ENCODE results near the gene ZNF407. TPM values are rescaled to one million over a fixed set of nuclear protein-coding genes. Genes with fewer than 3 reads are reported as not detected.

Gene ZNF407
- total RNA-seq, 1 donor from 2014 or later, result 20.1 TPM

- intact Hi-C loops (cut with micrococcal nuclease), result no loop called here
These were observed 10.2 kb upstream of the ZNF407 start for GRCh38 chr18:74587441-74587840.

GRCh38 chr18:74589021-74589420 lies 8.6 kb upstream of the ZNF407 start:
- intact Hi-C loops (cut with micrococcal nuclease), result no loop called here

GRCh38 chr18:74589811-74590210 lies 7.9 kb upstream of the ZNF407 start:
- intact Hi-C loops (cut with micrococcal nuclease), result no loop called here

- intact Hi-C loops (cut with micrococcal nuclease), result no loop called here
These were observed 7.0 kb upstream of the ZNF407 start for GRCh38 chr18:74590671-74591070.

GRCh38 chr18:74595431-74595830 lies 2.2 kb upstream of the ZNF407 start:
- intact Hi-C loops (cut with micrococcal nuclease), result loop anchor here (5.0 kb wide), 2 partner anchors 223 to 533 kb away; no protein-coding TSS in a partner anchor

- intact Hi-C loops (cut with micrococcal nuclease), result loop anchor here (1.0 to 5.0 kb wide), 6 partner anchors 101 to 535 kb away; partner anchors contain the start of genes CNDP2 and TIMM21
These were observed 522 bp upstream of the ZNF407 start for GRCh38 chr18:74597034-74597661.

GRCh38 chr18:74598350-74599001 lies 806 bp downstream of the ZNF407 start:
- intact Hi-C loops (cut with micrococcal nuclease), result loop anchor here (1.0 to 5.0 kb wide), 3 partner anchors 226 to 611 kb away; partner anchors contain the start of gene PTGR3

GRCh38 chr18:74604361-74604760 lies 6.7 kb downstream of the ZNF407 start:
- intact Hi-C loops (cut with micrococcal nuclease), result no loop called here

- intact Hi-C loops (cut with micrococcal nuclease), result no loop called here
These were observed 7.1 kb downstream of the ZNF407 start for GRCh38 chr18:74604774-74605173.

GRCh38 chr18:74608681-74609080 lies 11.0 kb downstream of the ZNF407 start:
- intact Hi-C loops (cut with micrococcal nuclease), result no loop called here

GRCh38 chr18:74609535-74609934 lies 11.9 kb downstream of the ZNF407 start:
- intact Hi-C loops (cut with micrococcal nuclease), result no loop called here

GRCh38 chr18:74610051-74610615 lies 12.5 kb downstream of the ZNF407 start:
- intact Hi-C loops (cut with micrococcal nuclease), result no loop called here

- intact Hi-C loops (cut with micrococcal nuclease), result no loop called here
These were observed 13.2 kb downstream of the ZNF407 start for GRCh38 chr18:74610860-74611259.

- intact Hi-C loops (cut with micrococcal nuclease), result no loop called here
These were observed 14.1 kb downstream of the ZNF407 start for GRCh38 chr18:74611765-74612164.

- intact Hi-C loops (cut with micrococcal nuclease), result no loop called here
These were observed 15.7 kb downstream of the ZNF407 start for GRCh38 chr18:74613381-74613780.

- intact Hi-C loops (cut with micrococcal nuclease), result no loop called here
These were observed 18.8 kb downstream of the ZNF407 start for GRCh38 chr18:74616494-74616893.

- intact Hi-C loops (cut with micrococcal nuclease), result no loop called here
These were observed 19.8 kb downstream of the ZNF407 start for GRCh38 chr18:74617486-74617885.

- intact Hi-C loops (cut with micrococcal nuclease), result loop anchor here (10.0 kb wide), 2 partner anchors 1103 to 1723 kb away; no protein-coding TSS in a partner anchor
These were observed 24.4 kb downstream of the ZNF407 start for GRCh38 chr18:74622072-74622471.

GRCh38 chr18:74623047-74623816 lies 25.6 kb downstream of the ZNF407 start:
- intact Hi-C loops (cut with micrococcal nuclease), result loop anchor here (10.0 kb wide), 2 partner anchors 1102 to 1722 kb away; no protein-coding TSS in a partner anchor

- intact Hi-C loops (cut with micrococcal nuclease), result loop anchor here (10.0 kb wide), 2 partner anchors 1100 to 1720 kb away; no protein-coding TSS in a partner anchor
These were observed 26.8 kb downstream of the ZNF407 start for GRCh38 chr18:74624466-74624865.

GRCh38 chr18:74625157-74625556 lies 27.5 kb downstream of the ZNF407 start:
- intact Hi-C loops (cut with micrococcal nuclease), result loop anchor here (10.0 kb wide), 2 partner anchors 1100 to 1720 kb away; no protein-coding TSS in a partner anchor

Data from T-helper 2 cell treated with Interferon-gamma antibody and Interleukin-4, amounts not matched to agents 100 ng/mL and 5 ng/mL, for 36 hours (primary cell).